K562 (cell line): ENCODE results near the gene TUBE1. TPM values are rescaled to one million over a fixed set of nuclear protein-coding genes. Genes with fewer than 3 reads are reported as not detected.
A peak's percentile ranks its signal among the peaks of the same experiment; 100 is the strongest.

ENCODE experiments used
- ATAC-seq: fragments of 200-7000 bp; cut with Tn5 transposase; 3 replicates; pipeline ENCODE4 v1.9.1; 2020; ENCODE audit warnings: moderate library complexity
- BruUV-seq: library from RNA; stranded (reverse); fragments of 400-500 nt; replicated peaks from 2 replicates; lab custom pipeline; 2021; lab: Mats Ljungman, UMichigan
- CTCF ChIA-PET: fragments of 300-600 bp; formaldehyde crosslinking; extraction: SDS; loops from one replicate; lab custom pipeline; 2021; ENCODE audit warnings: low intra/inter-chr PET ratio; lab: Yijun Ruan, JAX
- POLR2A ChIA-PET: fragments of 300-600, 350-650 bp; sonication (Branson Sonifier 250); formaldehyde crosslinking; extraction: SDS; loops from one replicate; lab custom pipeline; 2021; ENCODE audit warnings: antibody characterized with exemption, inconsistent platforms; lab: Yijun Ruan, JAX
- DNase-seq, 4 experiments: peaks; one replicate each; pipeline versions ENCODE4 v3.0.0 to v3.0.0-alpha.2; 2011 to 2018; ENCODE audit warnings: low spot score in 3 of 4, mixed read lengths in 3 of 4; ENCODE audit errors: extremely low read depth in 1 of 4
- FAIRE-seq: peaks from 2 replicates; lab custom pipeline; 2011; peaks lifted over from hg19 to GRCh38; lab: Jason Lieb, UNC
- H2AFZ ChIP-seq: 2 replicates; pipeline ENCODE4 v1.6.0; 2011; ENCODE audit warnings: low read depth, low read length, control low read depth, inconsistent platforms
- H3K27ac ChIP-seq: fragments of 200-600 bp; 3 replicates; pipeline ENCODE4 v1.8.0; 2011; ENCODE audit warnings: low read depth, mild to moderate bottlenecking, control low read depth, inconsistent platforms, low read length, moderate library complexity, mixed read lengths; ENCODE audit errors: extremely low read depth
- H3K27me3 ChIP-seq, 2 experiments: fragments of 300-600 bp in 1 of 2; 2 replicates in 1 of 2; 3 replicates in 1 of 2; pipeline versions ENCODE4 v1.6.0 to v1.8.0; 2011; ENCODE audit warnings: inconsistent platforms in 2 of 2, low read length in 2 of 2, mild to moderate bottlenecking in 1 of 2, mixed read lengths in 1 of 2, moderate library complexity in 1 of 2; ENCODE audit not compliant: control insufficient read depth in 2 of 2, insufficient read depth in 2 of 2
- H3K36me3 ChIP-seq: fragments of 300-600 bp; 3 replicates; pipeline ENCODE4 v1.8.0; 2011; ENCODE audit warnings: mild to moderate bottlenecking, low read length, inconsistent platforms; ENCODE audit not compliant: control insufficient read depth, insufficient read depth
- H3K4me1 ChIP-seq, 2 experiments: fragments of 200-600 bp in 1 of 2; replicated peaks in 1 of 2; 2 replicates in 1 of 2; 3 replicates in 1 of 2; pipeline versions ENCODE4 v1.5.1 to v1.8.0; 2011; ENCODE audit warnings: inconsistent platforms in 2 of 2, low read length in 2 of 2, mild to moderate bottlenecking in 1 of 2, mixed read lengths in 1 of 2, moderate library complexity in 1 of 2; ENCODE audit not compliant: control insufficient read depth in 2 of 2, insufficient read depth in 2 of 2
- H3K4me2 ChIP-seq: 2 replicates; pipeline ENCODE4 v1.6.1; 2011; ENCODE audit warnings: low read length, control low read depth, inconsistent platforms, mixed read lengths; ENCODE audit not compliant: insufficient read depth
- H3K4me3 ChIP-seq: fragments of 200-600 bp; sonication (generic), shearing (Covaris generic); 2 replicates; pipeline ENCODE4 v1.5.1; 2016; ENCODE audit warnings: control low read depth, inconsistent platforms
- H3K79me2 ChIP-seq: fragments of 200-600 bp; 3 replicates; pipeline ENCODE4 v1.8.0; 2011; ENCODE audit warnings: low read length, inconsistent platforms; ENCODE audit not compliant: control insufficient read depth, insufficient read depth
- H3K9ac ChIP-seq, 2 experiments: 2 replicates each; pipeline versions ENCODE4 v1.6.0 to v1.6.1; 2011; ENCODE audit warnings: low read depth in 2 of 2, low read length in 2 of 2, control low read depth in 1 of 2, inconsistent platforms in 1 of 2, mild to moderate bottlenecking in 1 of 2, mixed read lengths in 1 of 2; ENCODE audit not compliant: insufficient read depth in 1 of 2
- H3K9me1 ChIP-seq: one replicate; pipeline ENCODE4 v1.6.0; 2011; ENCODE audit warnings: inconsistent platforms, mild to moderate bottlenecking, low read length, moderate library complexity; ENCODE audit not compliant: control insufficient read depth, insufficient read depth
- H3K9me3 ChIP-seq: replicated peaks from 2 replicates; pipeline ENCODE4 v1.5.1; 2011; ENCODE audit warnings: low read depth, low read length, inconsistent platforms; ENCODE audit not compliant: control insufficient read depth, insufficient read depth
- H4K20me1 ChIP-seq: replicated peaks from 2 replicates; pipeline ENCODE4 v1.6.1; 2011; ENCODE audit warnings: low read length, inconsistent platforms, mixed read lengths; ENCODE audit not compliant: control insufficient read depth, insufficient read depth
- ARID1B ChIP-seq: fragments of 450-650 bp; IDR thresholded peaks from 2 replicates; pipeline ENCODE4 v1.6.1; 2016; ENCODE audit warnings: antibody characterized with exemption, mild to moderate bottlenecking, inconsistent platforms
- ATF3 ChIP-seq, 2 experiments: fragments of 450-650 bp in 1 of 2; sonication (generic) in 1 of 2; formaldehyde crosslinking in 1 of 2; IDR thresholded peaks in 1 of 2; conservative IDR thresholded peaks in 1 of 2; 2 replicates each; pipeline versions ENCODE4 v1.6.1 to v1.8.1; 2016 to 2023; ENCODE audit warnings: mild to moderate bottlenecking in 2 of 2, moderate library complexity in 2 of 2, inconsistent platforms in 1 of 2, missing genetic modification reagents in 1 of 2
- CAMTA2 ChIP-seq: fragments of 250-450 bp; sonication (Bioruptor Pico); conservative IDR thresholded peaks from 2 replicates; pipeline ENCODE4 v1.5.1; 2022
- CXXC5 ChIP-seq: fragments of 250-450 bp; sonication (Bioruptor Pico); IDR thresholded peaks from 2 replicates; pipeline ENCODE4 v1.8.0; 2022; ENCODE audit warnings: inconsistent platforms, mild to moderate bottlenecking, moderate library complexity
- ELF4 ChIP-seq: fragments of 450-650 bp; formaldehyde crosslinking; IDR thresholded peaks from 2 replicates; pipeline ENCODE4 v1.4.0; 2022; ENCODE audit warnings: missing genetic modification characterization
- FOSL1 ChIP-seq: fragments of 200-800 bp; sonication (Bioruptor generic); conservative IDR thresholded peaks from 2 replicates; pipeline ENCODE4 v1.6.1; 2016; ENCODE audit warnings: missing genetic modification characterization, missing compliant biosample characterization
- GABPB1 ChIP-seq: sonication (generic); formaldehyde crosslinking; IDR thresholded peaks from 2 replicates; pipeline ENCODE4 v1.8.0; 2022; ENCODE audit warnings: mild to moderate bottlenecking, missing genetic modification reagents
- HIVEP1 ChIP-seq: fragments of 250-450 bp; sonication (Bioruptor Pico); IDR thresholded peaks from 2 replicates; pipeline ENCODE4 v1.4.0; 2020; ENCODE audit warnings: mild to moderate bottlenecking
- SREBF2 ChIP-seq: sonication (generic); formaldehyde crosslinking; IDR thresholded peaks from 2 replicates; pipeline ENCODE4 v1.4.0; 2020; ENCODE audit warnings: mild to moderate bottlenecking, missing genetic modification reagents
- UBTF ChIP-seq, 2 experiments: IDR thresholded peaks; 2 replicates each; pipeline ENCODE4 v1.6.1; 2012; ENCODE audit warnings: improper control_type of control experiment in 2 of 2, low read depth in 2 of 2, low read length in 2 of 2, borderline replicate concordance in 1 of 2
- WHSC1 ChIP-seq: IDR thresholded peaks from one replicate; pipeline ENCODE4 v1.6.1; 2012; ENCODE audit warnings: low read length, control low read depth, inconsistent platforms
- ZNF589 ChIP-seq: fragments of 200-800 bp; sonication (Bioruptor generic); IDR thresholded peaks from 2 replicates; pipeline ENCODE4 v1.6.1; 2016; ENCODE audit warnings: low read depth, missing genetic modification characterization, missing compliant biosample characterization
- ZNF668 ChIP-seq: fragments of 250-450 bp; sonication (Bioruptor Pico); IDR thresholded peaks from 2 replicates; pipeline ENCODE4 v1.8.0; 2022; ENCODE audit warnings: mild to moderate bottlenecking, inconsistent platforms
- WGBS: fragments of 100-300 bp; shearing (Covaris generic); methylation state at CpG from one replicate; pipeline ENCODE4 v1.1.6; 2016; ENCODE audit warnings: low coverage, mixed read lengths; ENCODE audit not compliant: insufficient coverage; ENCODE audit errors: missing lambda C conversion rate; 5-methylcytosine and 5-hydroxymethylcytosine counted together
- in situ Hi-C: fragments of 300-500 bp; cut with MboI; formaldehyde crosslinking; loops from 4 replicates; pipeline ENCODE4 v1.15.0; 2018; ENCODE audit warnings: inconsistent platforms, mixed read lengths
- intact Hi-C: fragments of 100-400 bp; cut with micrococcal nuclease; formaldehyde crosslinking; loops from 2 replicates; pipeline ENCODE4 v1.14.2; 2022
- polyA plus RNA-seq, 8 experiments: library from polyadenylated mRNA; depleted of rRNA in 4 of 8; stranded (reverse) in 5 of 8; unstranded in 3 of 8; fragments of >200 nt; fragmentation: Nextera tagmentation in 2 of 8; fragmentation: Illumina TruSeq in 1 of 8; extraction: Ambion mirVana in 2 of 8; extraction: Trizol in 1 of 8; gene quantifications; 2 replicates each; pipeline versions ENCODE4 v1.2.1 to v1.2.3, GENCODE V29; 2011 to 2014; ENCODE audit warnings: inconsistent platforms in 1 of 8, missing spikeins in 1 of 8
- total RNA-seq, 7 experiments: library from RNA; depleted of rRNA in 6 of 7; stranded (reverse); fragments of >200 nt in 6 of 7; fragmentation: Illumina TruSeq in 2 of 7; extraction: Trizol in 2 of 7; gene quantifications; 2 replicates each; pipeline versions ENCODE4 v1.2.1 to v1.2.3, GENCODE V29; 2011 to 2021; ENCODE audit warnings: low replicate concordance in 1 of 7
- TF ChIP-seq, protein P1 (sequence below): fragments of 250-450 bp; sonication (Bioruptor Pico); IDR thresholded peaks from 2 replicates; pipeline ENCODE4 v1.5.0; 2021

The TUBE1 gene
- total and polyA plus RNA-seq, 9 of the 15 experiments (the other 6 are each of a cell fraction or from before 2014, with no cell fraction given) = 18.9 to 58.4 (median 30.8) TPM

GRCh38 chr6:112043032-112044007 lies 44.0 kb downstream of the TUBE1 start (continued):
- TF ChIP-seq FOSL1 (tag) (peak; percentile 52), ARID1B (peak; percentile 82)
- TF ChIP-seq, all 486 proteins: peak for 67

GRCh38 chr6:112041535-112041934 lies 45.7 kb downstream of the TUBE1 start:
- no peaks in the 10 kb centered on the region for H3K79me2 ChIP-seq
- no peak for ATAC-seq
- in situ Hi-C loops = no loop called here
- peaks cover 13 to 24% of the 10 kb centered on the region in 2 experiments for H3K27me3 ChIP-seq
- no peak for DNase-seq
- H3K27ac ChIP-seq = no peak overlapping the region
- TF ChIP-seq, protein P1, sequence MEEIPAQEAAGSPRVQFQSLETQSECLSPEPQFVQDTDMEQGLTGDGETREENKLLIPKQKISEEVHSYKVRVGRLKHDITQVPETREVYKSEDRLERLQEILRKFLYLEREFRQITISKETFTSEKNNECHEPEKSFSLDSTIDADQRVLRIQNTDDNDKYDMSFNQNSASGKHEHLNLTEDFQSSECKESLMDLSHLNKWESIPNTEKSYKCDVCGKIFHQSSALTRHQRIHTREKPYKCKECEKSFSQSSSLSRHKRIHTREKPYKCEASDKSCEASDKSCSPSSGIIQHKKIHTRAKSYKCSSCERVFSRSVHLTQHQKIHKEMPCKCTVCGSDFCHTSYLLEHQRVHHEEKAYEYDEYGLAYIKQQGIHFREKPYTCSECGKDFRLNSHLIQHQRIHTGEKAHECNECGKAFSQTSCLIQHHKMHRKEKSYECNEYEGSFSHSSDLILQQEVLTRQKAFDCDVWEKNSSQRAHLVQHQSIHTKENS = no peak
- TF ChIP-seq HIVEP1 (CRISPR knock-in tag) = no peak
- no peak for TF ChIP-seq ELF4 (CRISPR knock-in tag)
- no peak for TF ChIP-seq CXXC5 (CRISPR knock-in tag)
- no peak for TF ChIP-seq ZNF589 (CRISPR knock-in tag)
- no peak for TF ChIP-seq ZNF668
- TF ChIP-seq UBTF (IDR thresholded peaks at IDR 0.05; ENCODE audit: borderline replicate concordance in 1 of 2, low read depth in 2 of 2, low read length in 2 of 2) = no peak
- TF ChIP-seq WHSC1 = no peak
- no peak for TF ChIP-seq CAMTA2 (CRISPR knock-in tag)
- TF ChIP-seq SREBF2 = no peak
- no peak for TF ChIP-seq ATF3 (IDR thresholded peaks at IDR 0.05)
- TF ChIP-seq ATF3 (CRISPR knock-in tag; conservative IDR thresholded peaks at IDR 0.05) = no peak
- no peak for TF ChIP-seq GABPB1 (CRISPR knock-in tag)
- no peaks in the 10 kb centered on the region for H3K36me3 ChIP-seq
- H2AFZ ChIP-seq = no peak overlapping the region
- WGBS = 12% methylated on average over 3 of the region's 3 CpGs
- ChIA-PET POLR2A (no interaction called here), CTCF (no interaction called here)
- no peak overlapping the region for H3K4me2 ChIP-seq
- H3K9ac ChIP-seq = no peak overlapping the region
- BruUV-seq = no TSS peak
- H3K9me3 ChIP-seq = no peaks in the 10 kb centered on the region; the same call in 1 of the 2 replicates
- FAIRE-seq = no peak
- H3K9me1 ChIP-seq = no peaks in the 10 kb centered on the region
- no peaks in the 10 kb centered on the region for H4K20me1 ChIP-seq
- H3K4me3 ChIP-seq = no peak overlapping the region
- intact Hi-C loops = loop anchor here (5.0 kb wide), 2 partner anchors 44 to 169 kb away; partner anchors contain the start of gene FYN
- H3K4me1 ChIP-seq = peaks cover 0 to 5% of the 10 kb centered on the region in 2 experiments; a peak in 1 of 5 replicates
